ENCODE data around the gene OPRM1.
"Not testable (repeated sequence)": the region's sequence is repeated elsewhere in the genome, so short reads cannot be mapped to it uniquely, and the experiment has no call there.

Gene OPRM1

DNA sequence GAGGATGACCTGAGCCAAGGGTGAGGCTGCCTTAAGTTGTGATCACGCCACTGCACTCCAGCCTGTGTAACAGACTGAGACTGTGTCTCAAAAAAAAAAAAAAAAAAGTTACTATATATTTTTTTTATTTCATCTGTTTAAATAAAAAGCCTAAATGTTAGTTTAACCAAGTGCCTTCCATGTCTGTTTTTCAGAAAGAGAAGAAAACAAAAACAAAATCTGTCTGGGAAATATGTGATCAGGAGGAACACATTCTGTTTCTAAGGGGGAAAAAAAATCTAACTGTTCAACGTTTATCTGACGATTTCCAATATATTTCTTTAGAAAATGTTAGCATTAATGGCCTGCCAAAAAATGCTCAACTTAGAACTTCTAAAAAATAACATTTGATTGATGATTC is 170.5 kb downstream of the OPRM1 start:
- DNase-seq (ENCODE audit: low spot score), result no peak

DNA sequence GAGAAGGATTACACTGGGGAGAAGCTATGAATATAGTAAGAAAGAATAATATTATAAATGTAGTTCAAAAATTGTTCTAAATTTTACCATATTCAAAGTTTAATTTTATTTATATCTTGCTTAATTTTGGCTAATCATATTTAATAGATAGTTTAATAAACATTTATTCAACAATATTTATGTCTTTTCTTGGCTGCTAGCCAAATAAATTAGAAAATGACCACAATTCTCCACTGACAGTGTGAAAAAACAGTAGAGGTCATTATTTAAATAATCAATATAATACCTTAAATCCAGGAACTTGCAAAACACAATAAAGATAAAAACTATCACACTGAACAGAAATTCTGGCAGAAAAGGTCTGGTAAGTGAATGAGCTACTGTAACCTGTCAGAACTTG is 171.6 kb downstream of the OPRM1 start:
- no peak for DNase-seq (ENCODE audit: low spot score)

DNA sequence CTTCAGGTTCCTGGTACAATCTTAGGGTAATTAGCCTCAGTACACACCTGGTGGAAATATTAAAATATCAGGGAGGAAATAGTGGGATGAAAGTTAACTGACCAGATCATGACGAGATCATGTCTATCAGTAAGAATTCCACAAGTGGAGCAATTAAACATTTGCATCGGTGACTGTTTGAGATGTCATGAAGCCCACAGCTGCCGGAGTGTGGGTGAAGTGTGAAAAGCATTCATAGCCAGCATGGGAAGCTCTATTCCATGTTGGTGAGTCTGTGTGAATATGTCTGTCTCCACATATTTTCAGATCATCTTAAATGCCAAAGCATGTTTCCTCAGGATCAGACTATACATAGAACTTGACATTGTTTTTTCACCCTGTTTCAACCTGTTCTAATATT is 174.7 kb downstream of the OPRM1 start:
- DNase-seq (ENCODE audit: low spot score), result no peak

DNA sequence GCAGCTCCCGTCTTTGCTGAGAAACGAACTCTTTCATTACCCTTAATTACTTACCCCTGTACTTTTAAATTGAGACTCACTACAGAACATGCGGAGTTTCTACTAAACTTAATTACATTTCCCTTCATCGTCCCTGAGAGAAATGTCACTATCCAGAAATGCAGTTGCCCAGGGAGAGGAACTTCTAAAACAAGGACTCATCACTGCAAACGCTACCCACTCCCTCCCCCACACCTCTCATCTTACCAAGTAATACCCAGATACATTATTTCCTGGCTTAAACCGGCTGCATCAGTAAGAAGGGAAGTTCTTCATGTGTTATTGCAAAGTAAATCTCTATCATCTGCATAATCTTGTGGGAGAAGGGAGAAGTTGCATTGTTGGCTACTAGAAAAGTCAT is 179.3 kb downstream of the OPRM1 start:
- no peak for DNase-seq (ENCODE audit: low spot score)

DNA sequence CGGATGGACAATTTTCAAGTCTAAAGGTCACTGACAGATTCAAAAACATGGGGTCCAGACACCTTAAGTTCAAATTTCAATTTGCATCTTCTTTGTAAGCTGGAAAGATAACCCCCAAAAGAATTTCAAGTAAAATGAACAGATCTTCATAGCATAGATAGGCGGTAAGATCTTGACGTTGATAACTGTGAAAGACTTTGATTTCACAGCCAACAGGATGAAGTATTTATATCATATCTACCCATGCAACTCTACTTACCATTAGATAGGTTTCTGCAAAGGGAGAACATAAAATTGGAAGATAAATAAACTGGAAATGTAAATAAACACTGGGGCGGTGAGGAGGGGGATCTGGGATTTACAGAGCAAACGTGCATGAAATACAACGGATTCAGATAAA is 179.7 kb downstream of the OPRM1 start:
- no peak for DNase-seq (ENCODE audit: low spot score)

DNA sequence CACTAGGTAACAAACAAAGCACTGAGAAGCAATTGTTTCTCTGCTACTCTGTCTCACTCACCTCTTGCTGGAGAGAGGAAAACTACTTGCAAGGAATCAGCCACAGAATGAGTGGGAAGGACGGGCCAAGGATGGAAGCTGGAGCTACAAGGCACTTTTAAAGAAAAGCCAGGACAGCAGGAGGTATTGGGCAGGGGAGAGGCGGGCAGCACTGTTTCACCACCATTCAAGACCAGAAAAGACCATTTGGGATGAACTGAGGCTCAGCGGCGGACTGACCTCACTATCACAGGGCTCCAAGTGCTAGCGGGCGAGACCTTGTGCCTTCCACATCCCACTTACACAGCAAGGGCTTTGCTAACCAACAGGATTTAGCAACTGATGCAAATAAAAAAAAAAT is 180.2 kb downstream of the OPRM1 start:
- DNase-seq (ENCODE audit: low spot score), result no peak

DNA sequence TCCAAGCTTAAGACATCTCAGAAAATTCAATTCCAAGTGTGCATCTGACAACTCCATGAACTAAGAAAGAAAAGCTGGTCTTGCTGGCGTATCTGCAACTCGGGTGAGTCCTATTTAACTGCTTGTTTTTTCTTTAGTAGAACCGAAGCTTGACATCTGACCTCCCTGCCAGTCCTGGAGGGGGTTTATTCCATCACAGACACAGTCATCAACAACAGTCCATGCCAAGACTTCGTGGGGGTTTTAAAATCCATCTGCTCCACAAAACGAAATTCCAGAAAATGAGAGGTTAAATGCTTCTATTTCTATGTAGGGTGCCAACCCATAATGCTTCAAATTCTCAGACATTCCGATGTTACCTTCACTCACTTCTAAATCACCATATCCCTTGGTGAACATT is 183.7 kb downstream of the OPRM1 start:
- no peak for DNase-seq (ENCODE audit: low spot score)

DNA sequence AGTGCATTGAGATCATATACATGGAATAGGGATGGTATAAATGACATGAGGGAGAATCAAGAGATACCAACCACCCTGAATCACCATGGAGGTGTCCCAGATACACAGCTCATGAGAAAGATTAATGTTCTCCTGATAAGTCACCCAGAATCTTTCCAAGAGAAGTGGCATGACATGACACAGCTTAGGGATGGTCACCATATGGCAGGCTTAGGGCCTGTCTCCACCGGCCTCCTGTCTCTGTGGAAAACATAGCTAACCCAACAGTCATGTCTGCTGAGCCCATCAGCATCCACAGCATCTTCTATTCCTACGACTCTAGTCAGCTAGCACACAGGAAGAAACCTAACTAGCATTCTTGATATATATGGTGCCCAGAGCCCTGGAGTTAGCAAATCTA is 184.3 kb downstream of the OPRM1 start:
- DNase-seq (ENCODE audit: low spot score), result no peak

DNA sequence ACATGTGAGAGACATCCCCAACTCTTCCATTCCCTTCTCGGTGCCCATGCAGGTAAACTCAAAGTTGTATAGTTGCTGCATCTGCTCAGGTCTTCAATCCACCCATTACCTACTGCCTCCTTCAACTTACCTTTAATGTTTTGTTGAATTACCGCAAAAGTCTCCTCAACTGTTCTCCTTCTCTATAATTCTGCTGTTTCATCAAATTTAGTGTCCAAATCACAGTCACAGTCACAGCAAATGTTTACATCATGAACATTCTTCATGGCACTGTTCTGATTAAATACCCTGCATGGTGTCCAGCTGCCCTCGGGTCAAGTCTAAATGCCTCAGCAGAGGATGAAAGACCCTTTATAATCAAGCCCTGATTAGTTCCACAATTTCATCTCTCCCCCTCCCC is 187.4 kb downstream of the OPRM1 start:
- no peak for DNase-seq (ENCODE audit: low spot score)

DNA sequence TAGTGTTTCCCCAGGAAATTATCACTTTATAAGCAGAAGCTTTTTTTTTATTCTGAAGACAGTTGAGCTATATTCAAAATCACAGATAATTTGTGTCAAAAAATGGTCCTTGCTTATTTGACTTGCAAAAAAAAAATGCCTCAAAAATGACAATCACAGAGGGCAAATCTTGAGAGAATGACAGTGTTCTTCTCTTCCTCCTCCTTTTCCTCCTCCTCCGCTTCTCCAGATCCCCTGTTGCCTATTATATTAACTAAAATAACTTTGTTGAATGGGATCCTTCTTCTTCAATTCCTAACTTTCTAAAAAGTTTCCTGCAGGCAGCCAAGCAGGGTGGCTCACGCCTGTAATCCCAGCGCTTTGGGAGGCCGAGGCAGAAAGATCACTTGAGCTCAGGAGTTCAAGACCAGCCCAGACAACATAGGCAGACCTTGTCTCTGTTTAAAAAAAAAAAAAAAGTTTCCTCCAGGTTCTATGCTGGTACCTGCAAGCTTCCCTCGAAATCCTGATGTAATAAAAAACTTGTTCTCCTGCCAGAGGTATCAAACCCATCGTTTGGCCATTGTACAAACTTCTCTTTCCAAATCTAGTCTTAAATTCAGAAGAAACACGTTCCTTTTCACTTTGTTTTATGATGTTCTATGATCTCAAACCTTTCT is 189.0 kb downstream of the OPRM1 start:
- DNase-seq (ENCODE audit: low spot score), result no peak

DNA sequence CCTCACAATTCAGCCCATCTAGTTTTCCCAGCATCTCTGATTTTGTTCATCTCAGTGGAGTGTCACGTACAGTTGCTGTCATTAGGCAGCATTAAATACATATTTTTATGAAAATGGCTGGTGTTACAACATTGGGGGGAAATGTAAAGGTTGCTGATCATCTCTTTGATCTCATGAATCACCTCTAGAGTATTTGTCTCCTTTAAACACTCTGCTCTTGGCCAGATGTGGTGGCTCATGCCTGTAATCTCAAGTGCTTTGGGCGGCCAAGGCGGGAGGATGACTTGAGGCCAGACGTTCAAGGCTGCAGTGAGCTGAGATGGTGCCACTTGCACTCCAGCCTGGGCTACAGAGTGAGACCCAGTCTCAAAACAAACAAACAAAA is 189.5 kb downstream of the OPRM1 start:
- DNase-seq (ENCODE audit: low spot score), result no peak

DNA sequence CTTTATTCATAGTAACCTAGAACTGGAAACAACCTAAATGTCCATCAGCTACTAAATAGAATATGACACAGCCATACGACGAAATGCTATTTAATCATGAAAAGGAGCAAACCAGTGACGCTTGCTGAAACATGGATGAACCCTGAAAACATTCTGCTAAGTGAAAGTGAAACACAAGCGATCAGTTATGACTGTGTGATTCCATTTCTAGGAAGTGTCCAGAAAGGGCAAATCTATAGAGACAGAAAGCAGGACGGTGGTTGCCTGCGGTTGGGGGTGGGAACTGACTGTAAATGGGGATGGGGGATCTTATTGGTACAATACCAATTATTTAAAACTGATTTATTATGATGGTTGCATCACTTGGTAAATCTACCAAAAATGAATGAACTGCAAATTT is 190.7 kb downstream of the OPRM1 start:
- DNase-seq (ENCODE audit: low spot score), result no peak

DNA sequence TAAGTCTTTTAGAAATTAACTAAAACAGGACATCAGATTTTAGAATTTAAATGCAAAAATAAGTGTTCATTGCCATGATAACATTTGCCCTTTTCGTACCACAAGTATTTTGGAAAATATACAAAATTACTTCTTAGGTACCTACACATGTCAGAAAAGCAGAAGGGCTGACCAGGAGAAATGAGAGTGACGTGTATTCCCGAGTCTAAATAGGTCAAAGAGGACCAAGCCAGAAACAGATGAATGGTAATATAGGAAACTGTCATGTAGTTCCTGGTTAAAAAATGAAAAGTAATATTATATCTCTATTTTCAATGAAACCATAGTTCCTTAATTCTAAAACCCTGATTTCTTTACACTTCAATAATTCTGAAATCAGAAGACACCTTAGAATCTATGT is 191.4 kb downstream of the OPRM1 start:
- DNase-seq (ENCODE audit: low spot score), result no peak

DNA sequence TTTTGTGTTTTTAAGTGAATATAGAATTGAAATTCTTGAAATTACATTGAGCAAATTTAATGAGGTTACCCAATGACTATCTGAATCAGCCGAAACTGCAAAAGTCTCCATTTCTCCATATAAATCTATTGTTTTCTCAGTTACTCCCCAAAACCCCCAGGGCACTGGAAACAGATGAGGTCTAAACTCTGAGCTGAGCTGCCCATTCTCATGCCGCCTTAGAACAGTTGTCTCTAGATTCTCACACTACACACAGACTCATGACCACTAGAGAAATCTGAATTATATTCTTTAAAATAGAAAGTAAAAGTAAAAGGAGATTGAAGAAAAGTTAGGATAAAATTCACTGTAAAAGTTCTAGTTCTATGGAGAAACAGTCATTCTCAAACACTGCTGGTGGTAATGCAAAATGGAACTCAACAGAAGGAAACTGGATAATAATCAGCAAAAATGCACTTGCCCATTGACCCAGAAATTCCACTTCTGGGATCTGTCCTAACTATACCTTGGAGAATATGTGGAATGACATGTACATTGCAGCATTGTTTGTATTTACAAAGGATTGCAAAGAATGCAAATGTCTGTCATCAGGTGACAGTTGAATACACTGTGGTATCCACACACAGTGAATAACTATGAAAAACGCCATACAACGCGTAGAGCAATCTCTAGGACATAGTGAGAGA is 192.0 kb downstream of the OPRM1 start:
- no peak for DNase-seq (ENCODE audit: low spot score)

DNA sequence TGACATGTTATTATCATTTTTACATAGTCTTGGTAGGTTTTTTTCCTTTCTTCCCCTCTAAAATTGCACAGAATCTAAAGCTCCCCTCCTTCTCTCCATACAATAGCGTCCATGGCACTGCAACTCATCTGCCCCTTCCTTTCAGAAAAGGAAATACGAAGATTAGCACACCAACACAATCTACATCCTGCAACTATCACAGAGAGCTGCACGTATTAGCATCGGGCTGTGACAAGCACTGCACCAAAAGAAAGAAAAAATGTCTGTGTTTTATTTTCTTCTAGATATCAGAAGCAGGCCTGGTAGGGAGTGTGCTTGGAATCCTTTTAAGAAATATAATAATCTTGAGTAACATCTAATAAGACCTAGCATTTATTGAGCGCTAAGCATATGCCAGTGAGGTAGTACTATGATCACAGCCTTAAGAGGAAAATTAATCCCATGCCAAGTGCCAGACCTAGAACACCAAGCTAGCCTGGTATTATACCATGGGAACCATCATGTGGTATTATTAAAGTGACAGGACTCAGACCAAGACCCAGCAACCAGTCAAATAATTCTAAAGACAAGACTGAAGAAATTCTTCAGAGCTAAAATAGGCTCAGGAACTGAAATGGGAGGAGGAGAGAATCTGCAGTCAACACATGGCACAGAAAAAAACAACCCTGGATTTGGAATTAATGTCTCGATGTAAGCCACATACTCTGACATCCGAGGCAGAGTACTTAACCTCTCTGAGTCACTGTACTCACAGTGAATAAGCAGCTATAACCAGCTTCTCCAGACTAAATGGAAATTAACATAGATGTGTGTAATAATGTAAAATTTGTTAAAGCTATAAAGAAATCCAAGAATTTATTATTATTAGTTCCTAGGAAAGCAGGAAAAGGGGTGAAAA is 193.2 kb downstream of the OPRM1 start:
- DNase-seq (ENCODE audit: low spot score), result no peak

DNA sequence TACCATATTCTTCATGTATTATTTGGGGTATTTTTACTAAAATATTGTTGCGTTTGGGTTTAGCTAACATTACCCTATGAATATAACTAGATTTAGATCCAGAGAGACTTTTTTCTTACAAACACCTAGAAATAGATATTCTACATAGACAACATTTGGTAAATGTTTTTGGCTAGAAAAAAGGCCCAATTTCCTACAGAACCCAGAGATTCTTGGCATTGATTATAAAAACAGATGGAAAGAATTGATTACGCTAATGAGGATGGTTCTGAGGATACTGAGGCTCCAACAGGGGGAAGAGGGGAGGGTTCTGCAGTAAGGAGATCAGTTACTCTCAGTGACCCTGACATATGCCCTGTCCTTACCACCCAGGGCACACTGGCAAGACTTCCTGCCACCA is 194.3 kb downstream of the OPRM1 start:
- DNase-seq (ENCODE audit: low spot score), result no peak

DNA sequence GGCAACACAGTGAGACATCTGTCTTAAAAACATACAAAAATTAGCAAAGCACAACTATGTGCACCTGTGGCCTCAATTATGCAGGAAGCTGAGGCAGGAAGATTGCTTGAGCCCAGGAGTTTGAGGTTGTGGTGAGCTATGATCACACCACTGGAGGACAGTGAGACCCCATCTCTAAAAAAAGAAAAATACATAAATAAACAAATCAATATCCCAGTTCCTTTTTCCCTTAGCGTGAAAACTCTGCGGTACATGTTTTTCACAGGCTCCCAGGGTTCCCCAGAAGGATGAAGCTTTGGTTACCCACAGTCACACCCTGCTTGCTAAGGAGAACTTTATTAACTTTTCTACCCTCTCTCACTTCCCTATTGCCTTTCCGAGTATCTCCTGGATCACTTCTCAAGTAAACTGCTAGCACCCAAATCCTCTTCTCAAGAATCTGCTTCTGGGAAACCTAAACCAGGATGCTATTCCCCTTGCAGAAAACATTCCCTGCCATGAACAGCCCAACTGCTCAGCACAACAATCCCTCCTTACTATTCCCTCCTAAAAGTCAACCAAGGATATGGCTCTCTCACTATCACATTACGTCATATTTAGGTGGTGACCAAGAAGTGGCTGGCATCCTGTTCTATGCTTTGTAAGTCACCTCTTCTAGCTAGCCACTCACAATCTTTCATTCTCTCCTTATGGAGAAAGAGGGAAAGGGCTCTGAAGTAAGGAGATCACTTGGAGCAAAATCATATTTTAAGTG is 195.2 kb downstream of the OPRM1 start:
- DNase-seq (ENCODE audit: low spot score), result no peak

DNA sequence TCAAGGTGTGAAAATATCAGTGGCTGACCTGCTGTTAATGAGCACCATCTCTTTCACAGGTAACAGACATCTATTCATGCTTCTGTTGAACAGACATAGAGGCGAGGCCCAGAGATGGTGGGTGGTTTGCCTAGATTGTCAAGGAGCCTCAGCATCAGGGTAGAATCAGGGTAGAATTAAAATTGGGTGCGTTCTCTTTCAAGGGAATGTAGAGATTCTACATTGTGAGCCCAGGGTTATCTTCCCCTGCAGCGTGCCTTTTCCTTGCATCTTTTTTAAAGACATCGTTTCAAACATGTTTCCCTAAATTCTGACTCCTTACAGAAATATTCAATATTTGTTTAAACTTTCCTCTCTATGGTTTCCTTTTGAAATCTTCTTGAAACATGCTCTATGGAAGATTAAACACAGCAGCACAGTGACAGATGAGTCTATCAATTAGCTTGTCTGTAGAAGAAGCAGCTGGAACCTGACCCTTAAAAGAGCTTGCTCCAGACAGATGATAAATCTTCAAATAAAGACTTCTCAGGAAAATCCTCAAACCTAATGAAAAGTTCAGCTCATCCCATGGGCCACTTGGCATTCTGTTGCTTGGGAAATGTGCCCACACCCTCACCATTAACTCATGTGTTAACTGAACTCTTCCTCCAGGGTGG is 197.7 kb downstream of the OPRM1 start:
- DNase-seq (ENCODE audit: low spot score), result no peak

DNA sequence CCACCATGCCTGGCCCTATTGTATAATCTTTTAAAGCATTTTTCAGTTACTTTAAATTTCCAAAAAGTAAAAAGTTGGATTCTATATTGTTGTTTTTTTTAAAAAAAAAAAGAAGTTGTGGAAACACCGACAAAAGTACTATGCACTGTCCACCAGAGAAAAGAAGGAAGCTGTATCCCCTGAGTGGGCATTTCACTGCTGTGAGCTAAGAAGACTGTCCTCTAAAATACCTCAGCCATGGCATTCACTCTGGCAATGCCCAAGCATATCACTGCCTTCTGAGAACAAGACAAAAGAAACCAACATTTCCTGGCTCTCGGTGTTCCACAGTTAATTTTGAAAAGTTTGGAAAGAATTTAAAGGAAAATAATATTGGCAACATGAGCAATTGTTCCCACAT is 199.8 kb downstream of the OPRM1 start:
- DNase-seq (ENCODE audit: low spot score), result no peak

DNA sequence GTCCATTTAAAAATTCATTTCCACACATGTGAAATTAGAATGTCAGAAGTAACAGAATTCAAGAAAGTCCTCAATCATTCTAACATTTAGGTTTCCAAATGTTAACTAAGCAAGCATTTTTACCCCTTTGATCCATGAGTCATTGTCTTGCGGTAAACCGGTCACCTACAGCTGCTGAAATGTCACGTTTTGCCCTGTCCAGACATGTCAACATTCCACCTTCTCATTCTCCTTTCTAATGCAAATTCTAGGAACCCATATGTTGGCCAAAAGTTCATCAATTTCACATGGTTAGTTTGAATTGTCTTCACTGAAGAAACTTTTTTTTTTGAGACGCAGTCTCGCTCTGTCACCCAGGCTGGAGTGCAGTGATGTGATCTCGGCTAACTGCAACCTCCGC is 200.4 kb downstream of the OPRM1 start:
- no peak for DNase-seq (ENCODE audit: low spot score)

DNA sequence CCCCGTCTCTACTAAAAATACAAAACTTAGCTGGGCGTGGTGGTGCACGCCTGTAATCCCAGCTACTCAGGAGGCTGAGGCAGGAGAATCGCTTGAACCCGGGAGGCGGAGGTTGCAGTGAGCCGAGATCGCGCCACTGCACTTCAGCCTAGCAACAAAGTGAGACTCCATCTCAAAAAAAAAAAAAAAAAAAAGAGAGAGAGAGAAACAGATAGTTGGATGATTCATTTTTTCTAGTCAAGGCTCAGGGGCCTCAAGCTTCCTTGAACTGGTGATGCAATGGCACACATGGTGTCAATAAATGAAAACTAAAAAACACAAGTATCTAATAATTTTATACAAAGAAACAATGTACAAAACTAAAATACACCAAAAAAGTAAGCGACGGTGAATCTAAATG is 202.0 kb downstream of the OPRM1 start:
- not testable (repeated sequence) for DNase-seq (ENCODE audit: low spot score)

DNA sequence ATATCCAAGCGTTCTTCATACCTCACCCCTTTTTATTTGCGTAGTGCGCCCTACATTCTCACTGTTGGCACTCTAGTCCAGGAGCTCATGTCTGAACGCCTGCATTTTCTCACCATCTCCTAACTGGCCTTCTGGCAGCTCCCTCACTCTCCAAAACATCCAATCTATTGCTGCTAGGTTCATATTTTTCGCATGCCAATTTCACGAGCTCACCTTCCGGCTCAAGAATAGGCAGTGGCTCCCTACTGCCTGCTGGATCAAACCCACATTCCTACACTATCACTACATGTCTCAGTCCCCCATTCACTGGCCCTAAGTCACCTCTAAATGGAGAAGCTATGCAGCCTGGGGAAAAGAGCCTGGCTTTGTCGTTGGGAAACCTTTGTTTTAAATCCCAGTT is 202.5 kb downstream of the OPRM1 start:
- no peak for DNase-seq (ENCODE audit: low spot score)
